HG03135 (cell line): ENCODE measurements around the gene HECW1.

ENCODE experiments used
- ATAC-seq: cut with Tn5 transposase; IDR thresholded peaks from one replicate; pipeline ENCODE4 v1.9.1; 2021; ENCODE audit warnings: mild to moderate bottlenecking, moderate library complexity; ENCODE audit not compliant: unreplicated experiment

The HECW1 gene

DNA sequence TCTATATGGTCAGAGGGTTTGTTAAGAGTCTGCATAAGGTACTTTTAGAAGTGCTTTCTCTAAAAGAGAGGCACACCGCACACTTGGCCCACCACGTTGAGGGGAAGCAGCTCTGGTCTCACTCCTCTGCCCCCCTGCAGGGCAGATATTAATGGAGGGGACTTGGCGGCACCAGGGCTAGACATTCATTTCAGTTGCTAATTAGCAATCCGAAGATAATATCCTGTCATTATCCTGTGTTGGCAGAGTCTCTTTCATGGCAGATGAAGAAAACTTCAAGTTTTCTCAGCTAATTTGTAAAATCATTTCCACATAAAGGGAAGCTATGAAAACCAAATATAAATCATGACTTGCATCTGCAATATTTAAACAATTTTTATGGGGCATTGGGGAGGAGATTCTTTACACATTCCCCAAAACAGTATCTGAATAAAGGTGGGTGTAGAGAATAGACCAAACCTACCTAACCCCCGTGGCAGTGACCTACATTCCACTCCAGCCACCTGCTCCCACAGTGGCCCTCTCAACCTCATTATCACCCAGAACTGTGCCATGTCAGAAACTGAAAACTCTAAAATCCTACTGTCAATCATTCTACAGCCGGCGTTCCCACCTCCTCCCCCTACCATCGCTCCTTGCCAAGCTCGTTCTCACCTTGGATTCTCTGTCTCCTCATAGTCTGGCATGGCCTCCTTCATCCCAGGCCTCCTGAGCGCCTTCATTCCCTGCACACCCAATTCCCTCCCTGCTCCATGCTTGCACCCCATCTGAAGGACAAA, 416.3 kb downstream of the HECW1 start:
- no peak for ATAC-seq

GRCh38 chr7:43530553-43531410, 418.3 kb downstream of the HECW1 start:
- no peak for ATAC-seq

DNA sequence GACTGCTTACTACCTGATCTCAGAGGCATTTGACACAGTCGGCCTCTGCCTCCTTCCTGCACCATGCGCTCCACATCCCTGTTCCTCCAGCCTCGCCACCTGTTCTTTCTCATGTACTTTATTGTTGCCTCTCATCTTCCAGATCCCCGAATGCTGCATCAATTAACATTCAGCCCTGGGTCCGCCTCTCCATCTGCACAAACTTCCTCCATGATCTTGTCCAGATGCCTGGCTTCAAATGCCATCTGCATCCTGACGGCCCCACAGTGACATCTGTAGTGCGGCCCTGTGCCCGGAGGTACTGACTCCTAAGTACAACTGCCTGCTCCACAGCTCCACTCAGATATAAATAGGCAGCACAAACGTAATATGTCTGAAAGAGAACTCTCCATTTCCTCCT, 419.3 kb downstream of the HECW1 start:
- no peak for ATAC-seq

- no peak for ATAC-seq
These were observed 421.5 kb downstream of the HECW1 start for GRCh38 chr7:43533801-43534479.

DNA sequence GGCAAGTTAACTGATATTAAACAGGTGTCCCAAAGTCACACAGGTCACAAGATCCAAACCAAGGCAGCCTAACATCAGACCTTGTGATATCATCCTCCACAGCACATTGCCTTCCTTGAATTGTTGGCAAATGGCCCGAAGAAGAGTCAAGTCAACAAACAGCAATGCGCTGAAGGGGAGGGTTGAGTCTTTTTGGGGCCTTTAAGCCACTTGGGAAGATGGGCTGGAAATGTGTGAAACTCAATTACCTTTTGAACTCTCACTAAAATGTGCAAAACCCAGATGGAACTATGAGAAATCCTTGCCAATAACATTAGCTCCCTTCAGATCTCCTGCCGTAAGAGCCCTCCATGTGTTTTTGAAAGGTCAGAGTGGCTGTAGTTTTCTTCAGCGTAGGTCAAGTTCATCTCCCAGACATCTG, 422.6 kb downstream of the HECW1 start:
- no peak for ATAC-seq

- no peak for ATAC-seq
These were observed 423.6 kb downstream of the HECW1 start for GRCh38 chr7:43535810-43536585.

DNA sequence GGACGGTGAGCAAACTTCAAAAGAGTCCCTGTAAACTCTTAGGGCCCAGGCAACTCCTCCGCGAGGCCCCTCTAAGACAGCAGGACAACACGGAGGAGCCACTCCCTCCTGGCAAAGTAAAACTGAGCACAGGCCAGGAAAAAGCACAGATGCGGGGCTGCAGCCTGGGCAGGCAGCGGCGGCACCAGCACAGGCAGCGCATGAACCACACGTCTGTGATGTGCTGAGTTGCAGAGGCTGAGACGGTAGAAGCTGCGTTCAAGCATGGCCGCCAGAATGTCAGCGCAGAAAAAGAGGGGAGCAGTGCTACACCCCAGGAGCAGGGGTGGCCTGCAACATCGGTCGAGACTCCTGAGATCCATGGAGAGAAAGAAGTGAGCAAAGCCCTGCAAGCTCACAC, 424.3 kb downstream of the HECW1 start:
- ATAC-seq, result no peak

DNA sequence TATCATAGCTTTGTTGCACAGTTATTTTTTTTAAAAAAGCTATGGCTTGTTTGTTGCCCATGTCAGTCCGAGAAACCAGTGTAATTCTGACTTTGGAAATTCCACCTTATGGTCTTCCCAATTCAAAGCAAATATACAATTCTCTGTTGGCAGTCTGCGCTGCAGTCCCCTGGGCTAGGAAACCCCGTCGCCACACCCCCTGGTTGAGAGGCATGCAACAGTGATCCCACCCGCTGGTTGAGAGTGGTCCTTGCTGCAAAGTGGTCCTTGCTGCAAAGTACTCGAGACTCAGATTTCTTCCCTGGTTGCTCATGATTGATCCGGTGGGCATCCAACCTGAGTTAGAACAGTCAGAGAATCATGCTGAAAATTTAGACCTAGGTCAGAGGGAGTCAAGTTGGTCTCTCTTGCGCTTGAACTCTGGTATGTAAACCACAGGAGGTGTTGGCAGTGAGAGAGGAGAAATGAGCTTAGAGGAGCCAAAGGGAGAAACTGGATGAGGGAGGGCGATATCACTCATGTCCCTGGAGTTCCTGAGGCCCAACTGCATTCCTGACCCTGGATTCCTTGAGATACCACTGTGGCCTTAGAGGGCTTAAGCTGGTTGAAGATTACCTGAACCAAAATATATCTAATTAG, 425.4 kb downstream of the HECW1 start:
- no peak for ATAC-seq

- no peak for ATAC-seq
These were observed 425.9 kb downstream of the HECW1 start for GRCh38 chr7:43538404-43538771.

GRCh38 chr7:43540471-43540870, 428.0 kb downstream of the HECW1 start:
- no peak for ATAC-seq

- no peak for ATAC-seq
These were observed 430.3 kb downstream of the HECW1 start for GRCh38 chr7:43542716-43543115.

GRCh38 chr7:43546231-43546630, 433.8 kb downstream of the HECW1 start:
- no peak for ATAC-seq

GRCh38 chr7:43550427-43550826, 438.0 kb downstream of the HECW1 start:
- no peak for ATAC-seq

DNA sequence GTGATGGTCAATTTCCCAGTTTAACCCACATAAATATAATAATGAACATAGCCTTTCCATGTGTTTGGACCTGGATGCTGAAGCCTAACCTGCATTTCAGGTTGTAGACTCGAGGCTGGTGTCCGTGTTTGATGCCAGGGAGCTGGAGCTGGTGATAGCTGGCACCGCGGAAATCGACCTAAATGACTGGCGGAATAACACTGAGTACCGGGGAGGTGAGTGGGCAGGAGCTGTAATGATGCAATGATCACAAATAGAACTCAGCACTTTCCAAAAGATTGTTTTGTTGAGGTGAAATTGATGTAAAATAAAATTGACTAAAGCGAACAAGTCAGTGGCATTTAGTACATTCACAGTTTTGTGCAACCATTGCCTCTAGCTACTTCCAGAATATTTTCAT, 439.7 kb downstream of the HECW1 start:
- ATAC-seq, result no peak

DNA sequence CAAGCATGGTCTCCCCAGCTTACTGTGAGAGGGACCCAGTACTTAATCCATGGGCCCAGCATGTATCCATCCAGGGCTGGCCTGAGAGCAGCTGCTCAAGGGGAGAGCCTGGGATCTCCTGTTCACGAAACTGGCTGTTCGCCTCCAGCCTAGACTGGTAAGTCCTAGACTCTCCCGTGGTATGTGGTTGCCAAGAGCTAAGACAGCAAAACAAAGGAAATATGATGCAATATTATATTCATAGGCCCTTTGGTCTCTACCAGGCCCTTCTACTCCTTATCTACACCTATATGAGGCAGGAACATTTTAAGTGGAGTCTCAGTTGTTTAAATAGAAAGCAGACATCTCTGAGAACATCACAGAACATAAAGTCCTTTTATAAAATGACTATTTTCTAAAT, 441.6 kb downstream of the HECW1 start:
- ATAC-seq, result no peak

DNA sequence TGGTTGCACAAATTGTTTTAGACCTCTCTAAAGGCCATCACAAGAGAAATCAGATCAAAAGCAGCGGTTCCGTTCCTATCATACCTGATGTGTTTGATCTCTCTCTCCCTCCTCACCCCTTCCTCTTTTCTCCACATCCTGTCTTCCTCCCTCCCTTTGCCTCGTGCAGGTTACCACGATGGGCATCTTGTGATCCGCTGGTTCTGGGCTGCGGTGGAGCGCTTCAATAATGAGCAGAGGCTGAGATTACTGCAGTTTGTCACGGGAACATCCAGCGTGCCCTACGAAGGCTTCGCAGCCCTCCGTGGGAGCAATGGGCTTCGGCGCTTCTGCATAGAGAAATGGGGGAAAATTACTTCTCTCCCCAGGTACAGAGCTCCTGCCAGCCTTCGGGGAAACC, 442.0 kb downstream of the HECW1 start:
- no peak for ATAC-seq

GRCh38 chr7:43557831-43558495, 445.5 kb downstream of the HECW1 start:
- no peak for ATAC-seq

- no peak for ATAC-seq
These were observed 446.9 kb downstream of the HECW1 start for GRCh38 chr7:43559171-43559945.

DNA sequence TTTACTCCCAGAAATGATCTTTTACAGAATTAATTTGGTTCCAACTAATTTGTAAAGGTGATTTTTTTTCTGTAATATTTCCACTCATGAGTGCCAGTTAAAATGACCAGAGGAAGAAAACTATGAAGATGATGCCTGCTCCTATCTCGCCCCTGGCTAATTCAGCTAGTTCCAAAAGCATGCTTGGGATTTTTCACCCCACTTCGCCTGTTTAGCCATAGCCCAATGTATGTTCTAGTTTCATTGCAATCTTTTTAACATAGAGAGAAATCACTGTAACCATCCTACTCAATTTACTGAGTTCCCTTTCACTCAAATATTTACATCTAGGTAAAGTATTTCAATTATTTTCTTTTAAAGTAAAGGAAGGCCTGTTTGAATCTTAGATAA, 447.5 kb downstream of the HECW1 start:
- no peak for ATAC-seq
